ENCODE measurements around the gene TRPM6.

TRPM6 gene

GRCh38 chr9:74696520-74696919 lies 191.2 kb downstream of the TRPM6 start:
- DNase-seq = no peak

- no peak for DNase-seq
Measured at GRCh38 chr9:74691058-74691457, 196.7 kb downstream of the TRPM6 start.

GRCh38 chr9:74683322-74683721 lies 204.4 kb downstream of the TRPM6 start:
- DNase-seq = no peak

GRCh38 chr9:74681906-74682305 lies 205.8 kb downstream of the TRPM6 start:
- DNase-seq = no peak

- no peak for DNase-seq
Measured at GRCh38 chr9:74674077-74674476, 213.6 kb downstream of the TRPM6 start.

All from NCI-H1105 (cell line).